DMS53 (cell line): ENCODE measurements around the gene ZSCAN5A.
"Not testable (repeated sequence)": the region's sequence is repeated elsewhere in the genome, so short reads cannot be mapped to it uniquely, and the experiment has no call there.

Experiments used
- DNase-seq: peaks from one replicate; lab custom pipeline; 2025; lab: John Stamatoyannopoulos, UW

The ZSCAN5A gene, protein sequence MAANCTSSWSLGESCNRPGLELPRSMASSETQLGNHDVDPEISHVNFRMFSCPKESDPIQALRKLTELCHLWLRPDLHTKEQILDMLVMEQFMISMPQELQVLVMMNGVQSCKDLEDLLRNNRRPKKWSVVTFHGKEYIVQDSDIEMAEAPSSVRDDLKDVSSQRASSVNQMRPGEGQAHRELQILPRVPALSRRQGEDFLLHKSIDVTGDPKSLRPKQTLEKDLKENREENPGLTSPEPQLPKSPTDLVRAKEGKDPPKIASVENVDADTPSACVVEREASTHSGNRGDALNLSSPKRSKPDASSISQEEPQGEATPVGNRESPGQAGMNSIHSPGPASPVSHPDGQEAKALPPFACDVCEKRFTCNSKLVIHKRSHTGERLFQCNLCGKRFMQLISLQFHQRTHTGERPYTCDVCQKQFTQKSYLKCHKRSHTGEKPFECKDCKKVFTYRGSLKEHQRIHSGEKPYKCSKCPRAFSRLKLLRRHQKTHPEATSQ

DNA sequence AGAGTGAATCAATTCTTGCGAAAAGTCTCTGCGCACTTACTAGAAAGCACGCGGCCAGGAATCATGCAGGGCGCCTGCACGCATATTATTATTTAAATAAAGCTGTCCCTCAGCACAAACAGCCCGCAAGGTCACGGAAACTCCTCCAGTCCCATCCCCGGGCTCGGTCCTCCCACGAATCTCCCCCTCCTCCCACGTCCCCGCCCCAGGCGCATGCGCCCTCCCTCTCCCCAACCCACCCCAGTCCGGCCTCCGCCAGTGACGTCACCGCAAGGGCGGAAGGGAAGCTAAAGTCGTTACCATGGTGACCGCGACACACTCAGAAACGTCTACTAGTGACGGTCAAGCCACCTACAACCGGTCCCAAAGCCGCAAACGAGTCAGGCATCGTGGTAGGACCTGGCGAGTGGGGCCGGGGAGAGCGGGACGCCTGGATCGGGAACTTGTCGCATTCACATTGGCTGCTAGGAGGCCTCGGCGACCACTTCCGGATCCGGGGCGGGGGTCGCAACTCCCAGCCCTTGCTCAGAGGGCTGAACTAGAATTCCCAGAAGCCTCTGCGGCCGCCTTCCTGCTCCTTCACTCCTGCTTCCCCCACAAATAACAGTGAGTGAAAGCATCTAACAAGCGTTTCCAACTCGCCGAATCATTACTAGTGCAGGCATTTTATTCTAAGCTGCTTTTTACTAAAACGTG is at the start of gene ZSCAN5A:
TSS of gene ZSCAN5A (minus strand) at position 459 of the 696 bp plus-strand sequence. CDS start 89,793 bp downstream, outside the sequence.
- peak; percentile 98 for DNase-seq

DNA sequence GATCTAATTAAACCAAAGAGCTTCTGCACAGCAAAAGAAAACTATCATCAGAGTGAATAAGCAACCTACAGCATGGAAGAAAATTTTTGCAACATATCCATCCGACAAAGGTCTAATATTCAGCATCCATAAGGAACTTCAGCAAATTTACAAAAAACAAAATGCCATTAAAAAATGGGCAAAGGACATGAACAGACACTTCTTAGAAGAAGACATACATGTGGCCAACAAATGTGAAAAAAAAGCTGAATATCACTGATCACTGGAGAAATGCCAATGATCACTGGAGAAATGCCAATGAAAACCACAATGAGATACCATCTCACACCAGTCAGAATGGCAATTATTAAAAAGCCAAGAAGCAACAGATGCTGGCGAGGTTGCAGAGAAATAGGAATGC is 46.2 kb upstream of the ZSCAN5A start:
- no peak for DNase-seq

DNA sequence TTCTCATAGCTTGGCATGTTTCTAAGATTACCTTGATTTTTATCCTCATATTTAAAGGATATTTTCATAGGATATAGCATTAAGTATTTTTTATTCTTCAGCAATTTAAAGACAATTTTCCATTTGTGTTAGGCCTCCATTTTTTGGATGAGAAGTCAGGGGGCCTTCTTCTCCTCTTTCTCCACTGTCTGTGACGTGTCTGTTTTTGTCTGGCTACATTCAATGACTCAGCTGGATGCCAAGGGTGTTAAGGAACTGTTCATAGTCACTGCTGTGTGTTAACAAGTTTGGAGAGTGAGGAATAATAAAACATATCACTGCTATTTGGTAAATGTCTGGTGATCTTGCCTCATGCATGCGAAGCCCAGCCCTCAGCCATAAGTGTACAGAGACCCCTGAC is 42.3 kb upstream of the ZSCAN5A start:
- peak; percentile 6 for DNase-seq

DNA sequence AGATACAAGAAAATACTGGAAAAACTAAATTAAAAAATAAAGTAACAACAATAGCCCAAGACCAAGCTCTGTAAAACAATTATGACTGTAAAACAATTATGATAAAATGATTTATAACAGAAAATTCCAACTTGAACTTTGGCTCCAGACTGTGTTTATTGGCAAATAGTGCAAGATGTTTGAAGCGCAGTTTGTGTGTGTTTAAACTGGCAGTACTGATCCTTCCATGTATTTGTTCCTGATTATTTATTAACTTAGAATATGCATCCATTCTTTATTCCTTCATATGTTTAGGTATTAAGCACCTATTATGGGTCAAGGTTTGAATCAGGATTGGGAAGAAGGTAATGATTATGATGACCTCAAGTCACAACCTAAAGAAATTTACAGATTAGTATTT is 40.9 kb upstream of the ZSCAN5A start:
- DNase-seq, result peak; percentile 37

DNA sequence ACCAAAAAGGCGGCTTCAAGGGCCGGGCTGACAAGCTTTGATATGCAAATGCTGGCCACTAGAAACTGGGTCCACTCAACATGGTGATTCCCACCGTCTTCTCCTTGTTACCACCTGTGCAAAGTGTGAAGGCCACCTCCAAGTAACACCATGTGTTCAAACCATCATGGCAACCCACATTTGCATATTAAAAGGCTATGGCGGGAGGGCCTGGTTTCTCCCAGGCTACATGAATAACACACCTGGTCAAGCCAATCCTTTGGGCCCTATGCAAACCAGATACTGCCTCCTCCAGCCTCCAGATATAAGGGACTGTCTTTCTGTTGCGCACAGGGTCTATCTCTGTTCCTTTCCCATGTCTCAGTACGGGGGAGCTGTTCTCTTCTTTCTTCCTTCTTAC is 36.6 kb upstream of the ZSCAN5A start:
- peak; percentile 4 for DNase-seq

DNA sequence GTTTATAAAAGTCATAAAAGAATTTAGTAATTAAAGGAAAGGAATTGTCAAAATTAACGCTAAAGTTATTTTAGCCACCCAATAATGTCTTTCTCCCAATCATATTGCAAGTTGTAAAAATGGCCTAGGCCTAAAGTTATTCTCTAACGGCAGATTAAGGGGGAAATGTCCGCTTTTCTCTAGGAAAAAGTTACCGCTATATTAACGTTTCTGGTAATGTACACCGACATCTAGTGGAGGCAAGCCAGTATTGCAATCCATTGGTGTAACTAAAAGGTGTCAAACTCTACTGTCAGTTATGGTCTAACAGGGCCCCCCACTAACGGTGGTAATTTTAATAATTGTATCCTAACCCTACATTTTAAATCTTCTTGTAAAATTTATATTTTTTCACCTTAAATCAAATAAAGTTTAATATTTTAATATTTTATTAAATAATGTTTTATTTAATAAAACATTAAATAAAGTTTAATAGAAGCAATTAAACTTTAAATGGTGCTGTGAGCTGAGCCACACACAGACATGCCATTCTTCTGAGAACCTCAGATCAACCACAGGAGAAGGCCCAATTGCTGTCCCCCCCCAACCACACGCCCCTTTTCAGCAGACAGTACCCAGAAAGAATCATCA is 35.9 kb upstream of the ZSCAN5A start:
- DNase-seq, result peak; percentile 75

DNA sequence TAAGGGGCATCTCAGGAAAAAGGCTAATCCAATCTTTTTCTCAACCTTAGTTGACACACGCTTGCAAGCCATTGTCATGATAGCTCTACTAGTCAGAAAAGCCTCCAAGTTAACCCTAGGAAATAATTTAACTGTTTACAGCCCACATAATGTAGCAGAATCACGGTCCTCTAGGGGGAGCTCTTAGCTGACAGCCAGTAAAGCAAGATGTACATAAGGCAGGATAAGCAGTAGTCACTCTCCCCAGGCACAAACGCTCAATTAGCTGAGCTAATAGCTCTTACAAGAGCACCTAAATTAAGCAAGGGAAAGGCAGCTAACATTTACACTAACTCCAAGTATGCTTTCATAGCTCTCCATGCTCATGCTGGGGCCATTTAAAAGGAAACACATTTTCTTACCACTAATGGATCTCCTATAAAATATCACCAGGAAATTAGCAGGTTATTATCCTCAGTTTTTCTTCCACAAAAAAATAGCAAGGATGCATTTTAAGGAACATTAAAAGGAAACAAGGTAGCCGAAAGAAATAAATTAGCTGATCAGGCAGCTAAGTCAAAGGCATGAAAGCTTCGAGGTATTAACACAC is 33.7 kb upstream of the ZSCAN5A start:
- DNase-seq, result peak; percentile 54

DNA sequence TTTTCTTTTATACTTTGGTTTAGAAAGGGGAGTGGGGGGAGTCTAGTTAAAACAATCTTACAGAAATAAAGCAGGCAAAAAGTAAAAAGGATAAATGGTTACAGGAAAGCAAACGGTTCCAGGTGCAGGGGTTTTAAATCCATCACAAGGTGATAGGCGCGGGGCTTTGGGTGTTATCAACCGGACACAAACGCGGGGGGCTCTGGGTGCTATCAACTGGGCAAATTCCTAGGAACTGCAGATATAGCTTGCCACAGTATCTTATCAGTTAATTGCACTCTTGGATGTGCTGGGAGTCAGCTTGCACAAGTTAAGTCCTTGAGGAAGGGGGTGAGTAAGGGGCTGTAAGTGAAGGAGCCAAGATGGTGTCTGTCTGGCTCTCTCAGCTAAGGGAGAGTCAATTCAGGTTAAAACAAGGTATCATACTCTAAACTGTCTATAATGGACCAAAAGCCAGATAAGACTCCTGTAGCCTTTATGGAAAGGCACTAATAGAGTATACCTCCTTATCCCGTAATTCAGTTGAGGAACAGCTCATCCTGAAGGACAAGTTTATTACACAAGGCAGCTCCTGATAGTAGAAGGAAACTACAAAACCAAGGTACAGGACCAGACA is 32.6 kb upstream of the ZSCAN5A start:
- DNase-seq, result no peak

DNA sequence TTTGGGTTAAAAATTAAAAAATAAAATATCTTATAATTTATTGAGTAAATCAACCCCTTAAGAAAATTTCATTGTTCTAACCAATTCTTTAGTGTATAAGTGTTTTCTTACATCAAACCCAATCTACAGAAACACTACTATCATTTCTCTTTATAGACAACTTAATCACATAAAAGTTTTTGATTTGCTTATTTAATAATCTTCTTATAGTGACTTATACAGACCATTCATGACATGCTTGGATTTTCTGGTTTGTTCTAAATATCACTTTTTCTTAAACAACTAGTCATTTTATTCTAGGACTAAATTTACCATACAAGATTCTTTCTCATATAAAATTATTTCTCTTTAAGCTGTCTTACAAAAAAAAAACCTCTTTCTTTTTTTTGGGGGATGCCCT is 27.3 kb upstream of the ZSCAN5A start:
- DNase-seq, result peak; percentile 23

DNA sequence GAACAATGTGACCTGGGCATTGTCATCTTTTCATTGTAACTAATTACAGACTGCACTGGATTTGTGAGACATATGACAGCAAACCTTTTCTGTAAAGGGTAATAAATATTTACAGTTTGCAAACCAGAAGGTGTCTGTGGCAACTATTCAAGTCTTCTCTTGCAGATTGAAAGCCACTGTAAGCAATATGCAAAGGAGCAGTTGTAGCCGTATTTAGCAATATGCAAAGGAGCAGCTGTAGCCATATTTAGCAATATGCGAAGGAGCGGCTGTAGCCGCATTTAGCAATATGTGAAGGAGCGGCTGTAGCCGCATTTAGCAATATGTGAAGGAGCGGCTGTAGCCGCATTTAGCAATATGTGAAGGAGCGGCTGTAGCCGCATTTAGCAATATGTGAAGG is 24.4 kb upstream of the ZSCAN5A start:
- not testable (repeated sequence) for DNase-seq

DNA sequence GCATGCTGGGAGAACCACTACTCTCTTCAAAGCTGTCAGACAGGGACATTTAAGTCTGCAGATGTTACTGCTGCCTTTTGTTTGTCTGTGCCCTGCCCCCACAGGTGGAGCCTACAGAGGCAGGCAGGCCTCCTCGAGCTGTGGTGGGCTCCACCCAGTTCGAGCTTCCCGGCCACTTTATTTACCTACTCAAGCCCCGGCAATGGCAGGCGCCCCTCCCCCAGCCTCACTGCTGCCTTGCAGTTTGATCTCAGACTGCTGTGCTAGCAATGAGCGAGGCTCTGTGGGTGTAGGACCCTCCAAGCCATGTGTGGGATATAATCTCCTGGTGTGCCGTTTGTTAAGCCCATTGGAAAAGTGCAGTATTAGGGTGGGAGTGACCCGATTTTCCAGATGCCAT is 22.4 kb upstream of the ZSCAN5A start:
- DNase-seq, result not testable (repeated sequence)

DNA sequence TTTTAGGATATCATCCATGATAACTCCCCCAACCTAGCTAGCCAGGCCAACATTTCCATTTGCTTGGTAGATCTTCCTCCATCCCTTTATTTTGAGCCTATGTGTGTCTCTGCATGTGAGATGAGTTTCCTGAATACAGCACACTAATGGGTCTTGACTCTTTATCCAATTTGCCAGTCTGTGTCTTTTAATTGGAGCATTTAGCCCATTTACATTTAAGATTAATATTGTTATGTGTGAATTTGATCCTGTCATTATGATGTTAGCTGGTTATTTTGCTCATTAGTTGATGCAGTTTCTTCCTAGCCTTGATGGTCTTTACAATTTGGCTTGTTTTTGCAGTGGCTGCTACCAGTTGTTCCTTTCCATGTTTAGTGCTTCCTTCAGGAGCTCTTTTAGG is 20.7 kb upstream of the ZSCAN5A start:
- DNase-seq, result not testable (repeated sequence)

DNA sequence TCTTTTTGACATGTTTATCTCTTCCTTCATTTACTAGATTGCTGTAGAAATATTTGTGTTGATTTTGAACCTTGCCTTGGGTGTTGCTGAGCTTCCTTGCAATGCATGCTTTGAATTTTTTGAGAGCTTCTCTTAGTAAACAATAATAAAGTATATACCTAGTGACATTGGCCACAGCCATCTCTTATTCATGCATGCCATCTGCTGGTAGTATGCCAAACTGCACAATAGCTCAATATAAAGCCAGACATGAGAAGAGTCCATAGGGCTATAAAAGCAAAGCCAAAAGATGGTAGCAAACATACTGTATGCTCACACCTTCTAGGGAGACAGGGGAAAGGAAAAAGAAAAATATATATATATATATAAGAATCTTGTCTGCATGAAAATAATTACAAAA is 18.9 kb upstream of the ZSCAN5A start:
- DNase-seq, result peak; percentile 78

DNA sequence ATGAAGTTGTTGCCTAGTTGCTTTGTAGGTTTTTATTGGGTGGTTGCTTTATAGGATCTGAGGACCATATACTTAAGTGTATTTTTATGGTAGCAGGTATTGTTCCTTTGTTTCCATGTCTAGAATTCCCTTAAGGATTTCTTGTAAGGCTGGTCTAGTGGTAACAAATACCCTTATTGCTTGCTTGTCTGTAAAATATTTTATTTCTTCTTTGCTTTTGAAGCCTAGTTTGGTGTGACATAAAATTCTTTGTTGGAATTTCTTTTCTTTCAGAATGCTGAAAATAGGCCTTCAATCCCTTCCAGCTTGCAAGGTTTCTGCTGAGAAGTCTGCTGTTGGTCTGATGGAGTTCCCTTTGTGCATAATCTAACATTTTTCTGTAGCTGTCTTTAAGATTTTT is 18.1 kb upstream of the ZSCAN5A start:
- no peak for DNase-seq

DNA sequence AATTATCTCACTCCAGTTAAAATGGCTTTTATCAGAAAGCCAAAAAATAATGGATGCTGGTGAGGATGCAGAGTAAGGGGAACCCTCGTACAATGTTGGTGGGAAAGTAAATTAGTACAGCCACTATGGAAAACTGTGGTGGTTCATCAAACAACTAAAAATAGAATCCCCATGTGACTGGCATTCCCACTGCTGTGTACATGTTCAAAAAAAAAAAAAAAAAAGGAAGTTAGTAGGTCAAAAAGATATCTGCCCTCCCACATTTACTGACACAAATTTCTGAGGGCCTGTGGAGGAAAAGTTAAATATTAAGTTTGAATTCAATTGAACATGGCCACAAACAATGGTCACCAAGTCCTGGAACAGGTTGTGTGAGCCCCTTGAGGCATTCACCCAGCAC is 9.8 kb upstream of the ZSCAN5A start:
- no peak for DNase-seq

DNA sequence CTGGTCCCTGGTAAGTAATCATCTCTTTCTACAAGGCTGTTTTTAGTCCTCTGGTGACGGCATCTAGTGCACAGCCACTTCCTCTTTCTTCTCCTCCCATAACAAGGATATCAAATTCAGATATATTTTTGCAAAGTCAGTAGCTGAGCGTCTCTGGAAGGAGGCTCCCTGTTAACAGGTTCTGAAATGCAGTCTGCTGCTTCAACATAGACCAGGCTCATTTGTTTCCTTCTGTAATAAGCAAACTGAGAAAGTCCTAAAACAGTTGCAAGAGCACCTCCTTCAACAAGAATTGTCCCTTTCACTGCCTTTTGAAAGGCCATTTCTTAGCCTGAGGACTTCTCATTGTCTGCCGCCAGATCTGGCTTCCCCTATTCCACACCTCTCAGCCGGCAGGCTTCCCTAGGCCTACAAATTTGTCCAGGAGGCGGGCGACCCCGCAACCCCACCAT is 7.4 kb upstream of the ZSCAN5A start:
- no peak for DNase-seq

DNA sequence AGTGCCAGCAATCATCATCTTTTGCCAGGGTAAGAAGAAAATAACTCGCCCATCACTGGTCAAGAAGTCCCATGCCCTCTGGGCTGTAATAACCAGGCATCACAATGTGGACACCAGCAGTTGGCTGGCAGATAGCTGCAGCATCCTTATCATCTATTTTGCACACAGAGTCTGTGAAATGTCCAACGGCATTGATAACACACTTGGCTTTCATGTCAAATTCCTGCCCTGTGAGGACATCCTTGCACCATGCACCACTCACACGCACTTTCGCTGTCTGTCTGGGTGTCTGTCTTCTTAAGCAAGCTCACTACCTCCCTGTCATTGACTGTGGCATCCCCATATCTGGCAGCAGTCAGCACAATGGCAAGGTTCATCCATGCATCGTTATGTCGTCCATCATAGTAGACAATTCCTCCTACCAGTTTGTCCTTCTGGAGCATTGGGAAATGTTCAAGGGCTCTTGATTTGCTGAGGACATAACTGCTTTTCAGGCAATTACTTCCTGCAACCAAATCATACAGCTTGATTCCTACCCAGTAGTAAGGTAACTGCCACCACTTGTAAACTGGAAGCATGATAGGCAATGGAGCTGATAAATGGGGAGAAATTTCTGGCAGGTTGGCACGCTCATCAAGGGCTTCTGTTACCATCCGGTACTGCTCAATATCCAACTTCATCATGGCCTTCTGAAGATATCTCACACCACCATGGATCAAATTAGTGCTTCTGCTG is 6.8 kb upstream of the ZSCAN5A start:
- DNase-seq, result no peak

DNA sequence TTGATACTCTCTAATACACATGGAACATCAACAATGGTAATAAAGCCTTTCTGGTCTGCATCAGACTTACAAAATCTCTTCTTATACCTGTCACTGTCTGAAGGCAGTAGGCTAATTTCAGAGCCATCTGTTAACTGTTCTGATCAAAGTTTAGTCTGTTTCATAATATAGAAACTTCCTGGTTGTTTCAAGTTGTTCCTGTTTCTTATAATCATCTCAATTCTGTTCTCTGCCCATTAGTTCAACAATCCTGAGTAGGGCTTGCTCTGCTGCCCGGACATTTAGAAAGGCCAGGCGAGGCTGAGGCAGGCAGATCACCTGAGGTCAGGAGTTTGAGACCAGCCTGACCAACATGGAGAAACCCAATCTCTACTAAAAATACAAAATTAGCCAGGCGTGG is 5.4 kb upstream of the ZSCAN5A start:
- DNase-seq, result no peak

DNA sequence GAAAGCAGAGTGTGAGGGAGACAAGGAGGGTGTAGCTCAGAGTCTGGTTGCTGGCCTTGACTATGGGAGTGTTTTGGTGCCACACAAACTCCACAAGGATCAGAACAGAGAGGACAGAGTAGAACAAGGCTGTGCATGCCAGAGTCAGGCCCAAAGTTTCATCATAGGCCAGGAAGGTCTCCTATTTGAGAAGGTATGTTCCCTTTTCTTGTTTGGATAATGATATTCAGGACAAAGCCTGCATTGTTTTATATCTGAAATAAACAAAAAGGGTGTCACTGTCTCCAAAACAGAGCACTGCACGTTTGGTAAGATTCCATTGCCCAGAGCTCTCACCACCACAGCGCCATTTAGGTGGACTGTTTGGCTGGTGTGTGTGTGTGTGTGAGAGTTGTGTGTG is 3.1 kb upstream of the ZSCAN5A start:
- DNase-seq, result no peak

DNA sequence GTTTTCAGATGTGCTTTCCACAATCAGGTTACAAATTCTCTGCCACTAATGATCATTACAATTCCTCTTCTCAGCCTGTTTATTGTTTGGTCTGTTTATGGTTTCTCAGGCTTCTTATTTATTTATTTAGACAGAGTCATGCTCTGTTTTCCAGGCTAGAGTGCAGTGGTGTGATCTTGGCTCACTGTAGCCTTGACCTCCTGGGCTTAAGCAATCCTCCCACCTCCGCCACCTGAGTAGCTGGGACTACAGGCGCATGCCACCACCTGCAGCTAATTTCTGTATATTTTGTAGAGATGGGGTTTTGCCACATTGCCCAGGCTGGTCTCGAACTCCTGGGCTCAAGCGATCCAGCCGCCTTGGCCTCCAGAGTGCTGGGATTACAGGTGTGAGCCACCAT is 2.1 kb upstream of the ZSCAN5A start:
- no peak for DNase-seq
